WI38 (cell line): ENCODE measurements around the gene CHD2.
"Not testable (repeated sequence)": the region's sequence is repeated elsewhere in the genome, so short reads cannot be mapped to it uniquely, and the experiment has no call there.

Source experiments
- H3K4me3 ChIP-seq: 2 replicates; pipeline ENCODE4 v1.5.1; 2011; ENCODE audit warnings: low read depth, mild to moderate bottlenecking, control low read depth, low read length
- CTCF ChIP-seq: IDR thresholded peaks from 2 replicates; pipeline ENCODE4 v1.5.1; 2012; ENCODE audit warnings: low read depth, mild to moderate bottlenecking, control low read depth, low read length

CHD2 gene

GRCh38 chr15:92899948-92900730 is at the start of gene CHD2:
Gene CHD2 (plus strand): TSS chr15:92900324. CDS start chr15:92901238, 914 bp downstream.
- no peak for TF ChIP-seq CTCF
- peak within 1 kb of the TSS; percentile 92 for H3K4me3 ChIP-seq

- TF ChIP-seq CTCF: no peak
- no peak overlapping the region for H3K4me3 ChIP-seq
Measured at GRCh38 chr15:92853222-92853621, 46.9 kb upstream of the CHD2 start.

- TF ChIP-seq CTCF: no peak
- no peak overlapping the region for H3K4me3 ChIP-seq
Measured at GRCh38 chr15:92861742-92862141, 38.4 kb upstream of the CHD2 start.

GRCh38 chr15:92864127-92864814 is 35.9 kb upstream of the CHD2 start:
- no peak for TF ChIP-seq CTCF
- H3K4me3 ChIP-seq: no peak overlapping the region

GRCh38 chr15:92869263-92869940 is 30.7 kb upstream of the CHD2 start:
- no peak for TF ChIP-seq CTCF
- no peak overlapping the region for H3K4me3 ChIP-seq

GRCh38 chr15:92870010-92870591 is 30.0 kb upstream of the CHD2 start:
- H3K4me3 ChIP-seq: no peak overlapping the region
- no peak for TF ChIP-seq CTCF

GRCh38 chr15:92872967-92873366 is 27.2 kb upstream of the CHD2 start:
- not testable (repeated sequence) for H3K4me3 ChIP-seq
